ENCODE results near the gene AFF2. TPM values are rescaled to one million over a fixed set of nuclear protein-coding genes. Genes with fewer than 3 reads are reported as not detected.

The AFF2 gene
- 0.27 TPM for total RNA-seq
- long read RNA-seq, result 0 reads

- no peaks in the 10 kb centered on the region for H3K36me3 ChIP-seq
- peaks cover 55% of the 10 kb centered on the region for H3K27me3 ChIP-seq (ENCODE audit: low read depth)
- intact Hi-C loops (cut with micrococcal nuclease), result no loop called here
These were observed at the start of gene AFF2 for GRCh38 chrX:148500423-148501385. TSS of gene AFF2 (plus strand) at chrX:148500617. CDS start at chrX:148501098, 481 bp downstream.

GRCh38 chrX:148457279-148457678, 43.1 kb upstream of the AFF2 start:
- H3K27ac ChIP-seq (replicated peaks), result no peak overlapping the region
- no peak for DNase-seq
- no peaks in the 10 kb centered on the region for H3K4me1 ChIP-seq
- H3K36me3 ChIP-seq, result no peaks in the 10 kb centered on the region
- no peak overlapping the region for H3K4me3 ChIP-seq
- no peaks in the 10 kb centered on the region for H3K27me3 ChIP-seq (ENCODE audit: low read depth)
- no peak for TF ChIP-seq CTCF (IDR thresholded peaks at IDR 0.05; ENCODE audit: borderline replicate concordance)
- intact Hi-C loops (cut with micrococcal nuclease), result no loop called here
- H3K9me3 ChIP-seq (replicated peaks), result no peaks in the 10 kb centered on the region

More at GRCh38 chrX:148500423-148501385, at the start of gene AFF2:
- peak; percentile 20 for DNase-seq
- Histone ChIP-seq H3K4me1 (peaks cover 9% of the 10 kb centered on the region), H3K9me3 (replicated peaks) (no peaks in the 10 kb centered on the region), H3K27ac (replicated peaks) (no peak within 1 kb of the TSS), H3K4me3 (peak within 1 kb of the TSS; percentile 62)
- TF ChIP-seq CTCF (IDR thresholded peaks at IDR 0.05; ENCODE audit: borderline replicate concordance), result no peak

GRCh38 chrX:148459343-148459742, 41.1 kb upstream of the AFF2 start:
- Histone ChIP-seq H3K36me3 (no peaks in the 10 kb centered on the region), H3K27ac (replicated peaks) (no peak overlapping the region), H3K4me1 (no peaks in the 10 kb centered on the region), H3K9me3 (replicated peaks) (no peaks in the 10 kb centered on the region), H3K4me3 (no peak overlapping the region), H3K27me3 (ENCODE audit: low read depth) (no peaks in the 10 kb centered on the region)
- DNase-seq, result no peak
- intact Hi-C loops (cut with micrococcal nuclease), result no loop called here
- no peak for TF ChIP-seq CTCF (IDR thresholded peaks at IDR 0.05; ENCODE audit: borderline replicate concordance)

GRCh38 chrX:148466292-148466691, 34.1 kb upstream of the AFF2 start:
- no peak for DNase-seq
- no peaks in the 10 kb centered on the region for H3K27me3 ChIP-seq (ENCODE audit: low read depth)
- H3K27ac ChIP-seq (replicated peaks), result no peak overlapping the region
- intact Hi-C loops (cut with micrococcal nuclease), result no loop called here
- no peaks in the 10 kb centered on the region for H3K9me3 ChIP-seq (replicated peaks)
- H3K36me3 ChIP-seq, result no peaks in the 10 kb centered on the region
- no peak for TF ChIP-seq CTCF (IDR thresholded peaks at IDR 0.05; ENCODE audit: borderline replicate concordance)
- no peaks in the 10 kb centered on the region for H3K4me1 ChIP-seq
- H3K4me3 ChIP-seq, result no peak overlapping the region

GRCh38 chrX:148470324-148470723, 30.1 kb upstream of the AFF2 start:
- intact Hi-C loops (cut with micrococcal nuclease), result no loop called here

More at GRCh38 chrX:148470324-148470723, 30.1 kb upstream of the AFF2 start:
- DNase-seq, result no peak
- Histone ChIP-seq H3K4me3 (no peak overlapping the region), H3K9me3 (replicated peaks) (no peaks in the 10 kb centered on the region), H3K36me3 (no peaks in the 10 kb centered on the region), H3K27ac (replicated peaks) (no peak overlapping the region), H3K27me3 (ENCODE audit: low read depth) (no peaks in the 10 kb centered on the region), H3K4me1 (no peaks in the 10 kb centered on the region)
- no peak for TF ChIP-seq CTCF (IDR thresholded peaks at IDR 0.05; ENCODE audit: borderline replicate concordance)

Measured in left ventricle myocardium inferior (tissue), 1 donor.